NT2/D1 (cell line): Measurements from ENCODE around the gene CHRND.

Experiments
- DNase-seq: peaks from one replicate; pipeline ENCODE4 v3.0.0-alpha.2; 2011; ENCODE audit warnings: low read depth, low spot score
- H3K27me3 ChIP-seq: 2 replicates; pipeline ENCODE4 v1.6.0; 2011; ENCODE audit warnings: mild to moderate bottlenecking; ENCODE audit not compliant: insufficient read length, insufficient read depth
- H3K36me3 ChIP-seq: 2 replicates; pipeline ENCODE4 v1.6.1; 2011; ENCODE audit warnings: mild to moderate bottlenecking, low read length, mixed read lengths; ENCODE audit not compliant: insufficient read depth, insufficient read length
- H3K4me1 ChIP-seq: 2 replicates; pipeline ENCODE4 v1.5.1; 2011; ENCODE audit not compliant: insufficient read depth, insufficient read length
- H3K4me3 ChIP-seq: 2 replicates; pipeline ENCODE4 v1.5.1; 2011; ENCODE audit warnings: low read depth; ENCODE audit not compliant: insufficient read length
- H3K9ac ChIP-seq: 2 replicates; pipeline ENCODE4 v1.6.0; 2011; ENCODE audit warnings: low read depth; ENCODE audit not compliant: insufficient read length
- H3K9me3 ChIP-seq: 2 replicates; pipeline ENCODE4 v1.5.1; 2011; ENCODE audit warnings: mild to moderate bottlenecking, low read length; ENCODE audit not compliant: insufficient read depth
- SUZ12 ChIP-seq: IDR thresholded peaks from 2 replicates; pipeline ENCODE4 v1.6.1; 2011; ENCODE audit not compliant: insufficient read length, insufficient read depth; ENCODE audit errors: extremely low read depth
- YY1 ChIP-seq: IDR thresholded peaks from 2 replicates; pipeline ENCODE4 v1.6.1; 2011; ENCODE audit not compliant: insufficient read length, insufficient read depth
- ZNF274 ChIP-seq: IDR thresholded peaks from 2 replicates; pipeline ENCODE4 v1.6.1; 2011; ENCODE audit warnings: mild to moderate bottlenecking, low read depth, low read length

CHRND gene

DNA sequence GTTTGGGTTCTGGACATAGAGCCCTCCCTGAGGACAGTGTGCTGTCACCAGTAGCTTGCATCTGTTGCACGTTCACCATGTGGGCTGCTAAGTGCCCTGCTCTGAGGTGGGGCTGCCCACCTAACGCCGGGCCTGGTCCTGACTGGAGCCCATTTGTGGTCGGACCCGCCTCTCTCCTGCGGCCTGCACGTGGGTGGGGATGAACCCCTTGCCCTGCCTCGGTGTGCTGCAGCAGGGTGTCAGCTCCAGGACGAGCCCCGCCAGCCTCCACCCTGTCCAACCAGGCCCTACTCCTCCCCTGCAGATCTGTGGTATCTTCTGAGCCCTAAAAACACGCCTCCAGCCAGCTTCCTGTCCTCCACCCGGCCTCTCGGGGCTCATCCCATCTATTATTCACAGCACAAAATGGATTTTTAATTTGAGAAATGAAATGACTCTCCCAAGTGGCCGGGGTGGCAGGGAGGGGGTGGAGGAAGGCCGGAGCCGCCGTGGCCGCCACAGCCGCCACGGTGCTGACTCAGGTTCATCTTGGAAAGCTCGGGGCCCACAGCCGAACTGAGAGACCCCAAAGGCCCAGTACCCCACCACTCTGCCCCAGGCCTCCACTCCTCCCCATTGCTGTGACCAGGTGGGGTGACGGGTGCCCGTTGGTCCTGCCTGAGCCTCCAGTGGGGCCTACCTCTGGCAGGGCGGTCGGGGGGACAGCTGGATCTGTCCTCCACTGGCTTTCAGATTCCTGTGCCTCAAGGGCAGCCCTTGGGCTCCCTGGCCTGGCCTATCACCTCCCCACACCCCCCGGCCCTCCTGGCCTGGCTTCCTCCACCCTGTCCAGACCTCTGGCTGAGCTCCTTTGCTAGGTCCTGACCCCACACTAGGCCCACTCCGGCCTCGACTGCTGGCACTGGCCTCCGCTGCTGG, 35.5 kb upstream of the CHRND start:
- no peak overlapping the region for H3K4me3 ChIP-seq
- peaks cover 40% of the 10 kb centered on the region for H3K4me1 ChIP-seq
- TF ChIP-seq YY1: no peak
- TF ChIP-seq ZNF274: no peak
- no peak for TF ChIP-seq SUZ12
- no peaks in the 10 kb centered on the region for H3K36me3 ChIP-seq
- H3K27me3 ChIP-seq: peaks cover 42% of the 10 kb centered on the region
- DNase-seq: no peak
- no peaks in the 10 kb centered on the region for H3K9me3 ChIP-seq
- H3K9ac ChIP-seq: no peak overlapping the region

DNA sequence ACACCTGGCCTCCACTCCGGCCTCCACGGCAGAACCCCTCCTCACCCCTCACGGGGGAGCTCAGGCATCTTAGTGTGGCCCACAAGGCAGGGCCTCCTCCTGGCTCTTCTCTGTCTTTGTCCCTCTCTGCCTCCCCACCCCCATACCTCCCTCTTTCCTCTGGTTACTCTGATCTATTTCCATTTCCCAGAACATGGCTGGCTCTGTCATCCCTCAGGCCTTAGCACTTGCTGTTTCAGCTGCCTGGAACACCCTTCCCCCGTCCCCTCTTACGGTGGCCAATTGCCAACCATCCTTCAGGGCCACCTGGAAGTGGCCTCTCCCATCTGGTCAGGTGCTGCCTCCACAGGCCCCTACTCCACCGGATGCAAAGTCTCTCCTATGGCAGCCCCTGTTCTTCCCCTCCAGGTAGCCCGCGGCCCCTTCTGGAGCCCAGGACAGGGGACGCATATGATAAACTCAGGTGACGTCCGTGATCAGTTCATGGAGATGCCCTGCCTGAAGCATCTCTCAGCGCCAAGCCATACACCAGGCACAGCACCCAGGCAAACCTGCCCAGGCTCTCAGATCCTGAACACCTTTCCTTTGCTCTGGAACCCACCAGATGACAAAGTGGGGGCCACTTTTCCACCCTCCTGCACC, 34.7 kb upstream of the CHRND start:
- no peaks in the 10 kb centered on the region for H3K9me3 ChIP-seq
- no peak overlapping the region for H3K4me3 ChIP-seq
- peaks cover 39% of the 10 kb centered on the region for H3K4me1 ChIP-seq
- no peak overlapping the region for H3K9ac ChIP-seq
- no peak for DNase-seq
- H3K36me3 ChIP-seq: no peaks in the 10 kb centered on the region
- TF ChIP-seq SUZ12 (no peak), ZNF274 (no peak), YY1 (no peak)
- peaks cover 34% of the 10 kb centered on the region for H3K27me3 ChIP-seq

DNA sequence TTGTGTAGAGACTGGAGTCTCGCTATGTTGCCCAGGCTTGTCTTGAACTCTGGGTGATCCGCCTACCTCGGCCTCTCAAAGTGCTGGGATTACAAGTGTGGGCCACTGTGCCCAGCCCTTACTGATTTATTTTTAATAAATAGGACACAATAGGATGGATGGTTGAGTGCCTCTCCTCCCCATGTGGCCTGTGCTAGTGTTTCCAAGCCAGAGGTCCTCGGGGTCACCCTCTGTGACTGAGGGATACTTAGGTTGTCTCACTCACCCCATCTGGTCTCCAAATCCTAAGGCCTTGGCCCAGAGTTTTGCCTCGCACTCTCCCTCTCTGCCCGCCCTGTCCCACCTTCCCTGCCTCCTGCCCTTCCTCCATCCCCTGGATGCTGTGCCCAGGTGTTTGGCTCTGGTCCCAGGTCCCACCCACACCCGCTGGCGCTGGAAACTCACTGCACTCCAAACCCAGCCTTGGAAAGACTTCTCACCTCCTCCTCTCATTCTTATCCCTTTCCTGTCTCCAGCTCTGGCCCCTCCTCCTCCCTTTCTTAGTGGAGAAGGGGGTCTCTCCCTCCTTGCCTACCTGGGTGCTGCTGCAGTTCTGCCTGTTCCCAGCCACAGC, 33.6 kb upstream of the CHRND start:
- Histone ChIP-seq H3K4me3 (no peak overlapping the region), H3K36me3 (no peaks in the 10 kb centered on the region), H3K27me3 (peaks cover 23% of the 10 kb centered on the region), H3K9me3 (no peaks in the 10 kb centered on the region), H3K4me1 (peaks cover 31% of the 10 kb centered on the region), H3K9ac (no peak overlapping the region)
- TF ChIP-seq YY1 (no peak), SUZ12 (no peak), ZNF274 (no peak)
- no peak for DNase-seq

DNA sequence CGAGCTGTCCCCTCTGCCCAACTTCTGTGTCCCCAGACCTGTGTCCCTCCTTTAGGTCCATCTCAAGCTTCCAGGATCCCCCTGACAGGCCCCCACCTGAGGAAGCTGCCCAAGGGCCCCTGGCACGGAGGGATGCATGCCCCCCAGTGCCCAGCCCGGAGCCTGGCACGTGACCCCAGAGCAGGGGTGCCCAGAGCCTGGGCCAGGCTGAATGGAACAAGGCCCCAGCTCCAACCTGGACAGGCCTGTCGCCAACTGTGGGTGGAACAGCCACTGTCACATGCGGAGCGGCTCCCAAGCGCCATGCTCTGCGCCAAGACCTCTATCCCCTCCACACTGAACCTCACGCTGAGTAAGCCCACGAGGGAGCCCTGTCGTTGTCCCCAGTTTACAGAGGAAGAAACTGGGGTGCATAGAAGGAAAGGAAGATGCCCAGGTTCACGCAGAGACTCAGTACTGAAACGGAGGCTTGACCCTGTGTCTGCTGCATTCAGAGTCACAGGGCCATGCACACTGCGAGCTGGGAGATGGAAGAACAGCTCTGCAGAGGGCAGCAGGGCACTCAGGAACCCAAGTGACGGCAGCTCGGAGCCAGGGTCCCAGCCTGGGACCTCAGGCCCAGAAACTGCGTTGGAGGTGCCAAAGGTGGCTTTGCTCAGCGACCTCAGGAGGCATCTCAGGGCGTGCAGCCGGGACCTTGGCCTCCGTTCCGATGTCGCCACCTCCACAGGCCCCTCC, 32.8 kb upstream of the CHRND start:
- Histone ChIP-seq H3K4me3 (no peak overlapping the region), H3K27me3 (peaks cover 16% of the 10 kb centered on the region), H3K9me3 (no peaks in the 10 kb centered on the region), H3K9ac (no peak overlapping the region), H3K36me3 (no peaks in the 10 kb centered on the region), H3K4me1 (peaks cover 30% of the 10 kb centered on the region)
- no peak for DNase-seq
- TF ChIP-seq ZNF274 (no peak), SUZ12 (no peak), YY1 (no peak)

DNA sequence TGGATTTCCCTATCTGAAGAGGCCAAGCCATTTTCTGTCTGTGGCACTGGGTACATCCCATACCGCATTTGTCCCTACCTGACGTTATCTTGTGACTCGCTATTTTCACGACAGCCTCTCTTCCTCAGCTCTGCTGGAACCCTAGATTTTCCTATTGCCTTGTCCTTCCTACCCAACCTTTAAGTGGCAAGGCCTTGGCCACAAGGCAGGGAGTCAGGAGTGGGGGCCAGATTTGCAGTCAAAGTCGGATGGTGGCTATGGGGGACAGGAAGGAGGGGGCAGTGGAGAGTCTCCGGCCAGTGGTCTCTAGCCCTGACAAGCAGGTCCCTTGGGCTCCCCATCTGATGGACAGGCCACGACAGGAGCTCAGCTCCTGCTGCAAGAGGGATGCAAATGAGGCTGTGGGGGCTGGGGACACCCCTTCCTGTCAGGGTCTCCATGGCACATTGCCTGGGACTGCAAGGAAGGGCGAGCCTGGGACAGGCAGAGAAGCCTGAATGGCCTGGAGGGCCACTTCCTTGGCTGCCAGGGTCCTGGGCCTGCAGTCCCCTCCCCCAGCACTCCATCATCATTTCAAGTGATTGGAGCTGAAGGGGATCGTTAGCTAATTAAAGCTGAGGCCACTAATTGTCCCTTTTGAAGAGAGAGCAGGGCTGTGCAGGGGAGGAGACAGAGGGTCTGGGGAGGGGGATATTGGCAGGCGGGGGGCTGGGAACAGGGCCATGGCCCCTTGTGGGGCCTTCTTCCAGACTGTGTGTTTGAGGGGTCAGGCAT, 32.1 kb upstream of the CHRND start:
- no peak for DNase-seq
- TF ChIP-seq YY1 (no peak), SUZ12 (no peak), ZNF274 (no peak)
- H3K4me3 ChIP-seq: no peak overlapping the region
- no peaks in the 10 kb centered on the region for H3K9me3 ChIP-seq
- H3K27me3 ChIP-seq: peaks cover 9% of the 10 kb centered on the region
- no peak overlapping the region for H3K9ac ChIP-seq
- H3K4me1 ChIP-seq: peaks cover 24% of the 10 kb centered on the region
- H3K36me3 ChIP-seq: no peaks in the 10 kb centered on the region

DNA sequence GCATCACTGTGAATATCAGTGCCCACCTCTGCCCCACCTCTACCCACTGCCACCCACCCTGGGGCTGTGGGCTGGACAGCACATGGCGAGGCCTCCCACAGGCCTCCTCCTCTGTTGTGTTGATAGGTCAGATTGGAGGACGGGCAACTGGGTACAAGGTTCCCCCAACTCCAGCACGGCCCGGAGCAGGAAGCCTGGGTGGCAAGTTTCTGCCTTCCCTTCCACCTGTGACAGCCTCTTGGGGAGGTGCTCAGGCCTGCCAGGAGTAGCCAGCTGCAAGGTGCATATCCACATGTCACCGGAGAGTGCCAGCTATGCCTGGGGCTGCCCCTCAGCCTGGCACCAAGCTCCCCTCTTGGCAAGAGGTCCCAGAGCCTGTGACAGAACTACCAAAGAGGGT, 31.4 kb upstream of the CHRND start:
- H3K4me1 ChIP-seq: peaks cover 24% of the 10 kb centered on the region
- H3K9ac ChIP-seq: no peak overlapping the region
- DNase-seq: no peak
- H3K27me3 ChIP-seq: peaks cover 7% of the 10 kb centered on the region
- H3K4me3 ChIP-seq: no peak overlapping the region
- TF ChIP-seq YY1 (no peak), SUZ12 (no peak)
- no peaks in the 10 kb centered on the region for H3K9me3 ChIP-seq
- no peaks in the 10 kb centered on the region for H3K36me3 ChIP-seq
